Epithelial cell of proximal tubule (primary cell): ENCODE results near the gene SLC22A6. TPM values are rescaled to one million over a fixed set of nuclear protein-coding genes. Genes with fewer than 3 reads are reported as not detected.

Experiments used
- DNase-seq: peaks from one replicate; pipeline ENCODE4 v3.0.0-alpha.2; 2011; ENCODE audit warnings: low read depth
- H3K4me3 ChIP-seq: 2 replicates; pipeline ENCODE4 v1.5.1; 2011; ENCODE audit warnings: low read depth, mild to moderate bottlenecking, low read length
- total RNA-seq: library from RNA; depleted of rRNA; stranded (reverse); fragments of >200 nt; gene quantifications from 2 replicates; pipeline ENCODE4 v1.2.3, GENCODE V29; 2015
- TF ChIP-seq, protein P1 (sequence below): conservative IDR thresholded peaks from 2 replicates; pipeline ENCODE4 v1.5.1; 2012; ENCODE audit warnings: low read depth, mild to moderate bottlenecking, low read length

SLC22A6 gene
- total RNA-seq, 1 donor from 2014 or later: not detected

DNA sequence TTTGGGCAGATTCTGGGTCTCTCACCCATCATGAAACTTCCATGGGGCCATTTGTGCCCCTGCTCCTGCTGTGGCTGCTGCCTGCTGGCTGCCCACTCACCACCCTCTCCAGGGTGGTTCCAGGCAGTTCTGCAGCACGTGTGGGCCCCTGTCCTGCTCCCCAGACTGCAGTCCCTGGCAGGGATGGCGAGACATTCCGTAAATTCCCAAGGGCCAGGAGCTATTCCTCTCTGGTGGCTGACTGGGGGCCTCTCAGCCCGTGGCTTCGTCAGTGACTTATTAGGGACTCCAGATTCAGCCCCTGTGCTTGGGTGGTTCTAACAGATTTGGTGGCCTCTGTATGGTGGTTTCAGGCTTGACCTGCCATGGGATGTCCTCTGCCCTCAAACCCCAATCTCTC is 34.7 kb upstream of the SLC22A6 start:
- H3K4me3 ChIP-seq: no peak overlapping the region
- TF ChIP-seq, protein P1, sequence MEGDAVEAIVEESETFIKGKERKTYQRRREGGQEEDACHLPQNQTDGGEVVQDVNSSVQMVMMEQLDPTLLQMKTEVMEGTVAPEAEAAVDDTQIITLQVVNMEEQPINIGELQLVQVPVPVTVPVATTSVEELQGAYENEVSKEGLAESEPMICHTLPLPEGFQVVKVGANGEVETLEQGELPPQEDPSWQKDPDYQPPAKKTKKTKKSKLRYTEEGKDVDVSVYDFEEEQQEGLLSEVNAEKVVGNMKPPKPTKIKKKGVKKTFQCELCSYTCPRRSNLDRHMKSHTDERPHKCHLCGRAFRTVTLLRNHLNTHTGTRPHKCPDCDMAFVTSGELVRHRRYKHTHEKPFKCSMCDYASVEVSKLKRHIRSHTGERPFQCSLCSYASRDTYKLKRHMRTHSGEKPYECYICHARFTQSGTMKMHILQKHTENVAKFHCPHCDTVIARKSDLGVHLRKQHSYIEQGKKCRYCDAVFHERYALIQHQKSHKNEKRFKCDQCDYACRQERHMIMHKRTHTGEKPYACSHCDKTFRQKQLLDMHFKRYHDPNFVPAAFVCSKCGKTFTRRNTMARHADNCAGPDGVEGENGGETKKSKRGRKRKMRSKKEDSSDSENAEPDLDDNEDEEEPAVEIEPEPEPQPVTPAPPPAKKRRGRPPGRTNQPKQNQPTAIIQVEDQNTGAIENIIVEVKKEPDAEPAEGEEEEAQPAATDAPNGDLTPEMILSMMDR: no peak
- no peak for DNase-seq

DNA sequence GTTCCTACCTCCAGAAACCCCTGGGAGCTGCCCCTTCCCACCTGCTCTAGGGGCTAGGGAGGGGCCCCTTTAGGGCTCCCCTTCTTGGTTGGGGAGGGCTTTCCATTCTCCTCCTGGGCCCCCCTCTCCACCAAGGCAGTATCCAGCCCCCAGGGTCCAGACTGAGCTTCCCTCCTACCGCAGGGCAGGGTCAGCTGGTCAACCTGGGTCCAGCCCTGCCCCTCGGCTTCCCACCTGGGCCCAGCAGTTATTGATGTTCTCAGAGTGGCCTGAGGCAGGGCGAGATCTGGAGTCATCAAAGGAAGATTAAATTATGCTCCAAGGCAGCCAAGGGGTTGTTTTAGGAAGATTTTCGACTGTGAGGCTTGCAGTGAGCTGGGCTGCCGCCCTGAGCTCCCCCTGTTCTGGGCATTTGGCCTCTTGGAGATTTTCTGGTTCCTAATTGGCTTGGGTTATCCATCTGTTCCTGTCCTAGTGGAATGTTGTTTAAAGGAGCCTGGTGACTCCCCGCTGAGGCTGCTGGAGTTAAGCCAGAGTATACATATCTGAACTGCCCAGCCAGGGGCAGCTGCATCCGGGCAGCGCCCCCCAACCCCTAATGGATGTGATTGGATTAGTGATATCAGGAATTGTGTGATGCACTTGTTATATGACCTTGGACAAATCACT is 32.7 kb upstream of the SLC22A6 start:
- TF ChIP-seq, protein P1: no peak
- no peak overlapping the region for H3K4me3 ChIP-seq
- DNase-seq: no peak

DNA sequence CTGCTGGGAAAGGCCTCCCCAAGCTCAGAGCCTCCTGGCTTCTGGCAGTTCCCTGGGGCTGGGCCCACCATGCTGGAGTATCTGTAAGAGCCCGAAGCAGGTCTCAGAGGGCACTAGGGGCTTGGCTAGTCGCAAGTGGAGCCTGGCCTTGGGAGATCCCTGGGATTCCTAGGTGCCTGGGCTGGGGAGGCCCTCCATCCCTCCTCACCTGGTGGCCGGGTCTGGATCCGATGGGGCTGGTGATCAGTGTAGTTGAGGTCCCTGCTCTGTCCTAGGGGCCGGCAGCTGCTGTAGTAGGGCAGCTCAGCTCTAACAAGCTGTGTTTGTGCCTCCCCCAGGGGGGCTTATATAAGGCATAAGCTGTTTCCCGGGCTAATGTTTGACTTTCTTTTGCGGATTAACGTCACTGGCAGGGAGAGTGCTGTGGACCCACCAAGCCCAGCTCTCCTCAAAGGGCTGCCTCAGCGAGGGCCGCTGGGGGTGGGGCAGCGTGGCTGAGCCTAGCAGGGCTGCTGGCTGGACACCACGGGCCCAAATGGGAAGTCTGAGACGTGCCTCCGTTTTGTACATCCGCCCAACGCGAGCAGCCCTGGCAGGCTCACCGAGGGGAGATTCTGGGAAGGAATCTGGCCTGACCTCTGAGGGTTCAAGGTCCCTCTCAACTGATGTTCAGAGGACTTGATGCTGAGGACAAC is 30.9 kb upstream of the SLC22A6 start, which contains the start of gene SLC22A8:
TSS of gene SLC22A8 (minus strand) at position 321 of the 695 bp plus-strand sequence. CDS start 883 bp downstream, outside the sequence.
- no peak for DNase-seq
- H3K4me3 ChIP-seq: no peak within 1 kb of the TSS
- TF ChIP-seq, protein P1: no peak

DNA sequence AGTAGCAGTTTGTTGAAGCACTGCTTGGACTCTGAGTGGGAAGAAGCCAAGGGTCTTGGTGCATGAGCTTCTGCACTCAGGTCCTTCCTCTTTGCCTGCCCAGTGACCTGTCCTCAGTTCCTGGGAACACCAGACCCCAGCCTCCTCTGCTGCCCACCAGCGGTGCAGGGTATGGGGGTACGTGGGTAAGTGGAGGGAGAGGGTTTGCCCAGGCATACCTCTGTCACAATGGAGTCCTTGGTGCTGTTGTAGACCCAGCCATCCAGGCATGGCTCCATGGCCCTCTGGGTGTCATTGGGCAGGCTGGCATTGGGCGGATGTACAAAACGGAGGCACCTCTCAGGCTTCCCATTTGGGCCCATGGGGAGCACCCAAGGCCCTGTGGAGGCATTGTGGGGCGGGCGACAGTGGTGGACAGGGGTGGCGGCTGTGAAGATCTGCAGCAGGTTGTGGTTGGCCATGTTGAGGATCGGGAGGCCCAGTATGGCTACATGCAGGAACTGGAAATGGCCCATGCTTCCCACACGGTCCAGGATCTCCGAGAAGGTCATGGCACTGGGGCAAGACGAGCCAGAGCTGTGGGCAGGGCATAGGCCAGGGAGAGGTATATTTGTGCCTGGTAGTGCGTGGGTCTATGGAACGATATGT is 29.8 kb upstream of the SLC22A6 start:
- no peak overlapping the region for H3K4me3 ChIP-seq
- no peak for DNase-seq
- TF ChIP-seq, protein P1: no peak

DNA sequence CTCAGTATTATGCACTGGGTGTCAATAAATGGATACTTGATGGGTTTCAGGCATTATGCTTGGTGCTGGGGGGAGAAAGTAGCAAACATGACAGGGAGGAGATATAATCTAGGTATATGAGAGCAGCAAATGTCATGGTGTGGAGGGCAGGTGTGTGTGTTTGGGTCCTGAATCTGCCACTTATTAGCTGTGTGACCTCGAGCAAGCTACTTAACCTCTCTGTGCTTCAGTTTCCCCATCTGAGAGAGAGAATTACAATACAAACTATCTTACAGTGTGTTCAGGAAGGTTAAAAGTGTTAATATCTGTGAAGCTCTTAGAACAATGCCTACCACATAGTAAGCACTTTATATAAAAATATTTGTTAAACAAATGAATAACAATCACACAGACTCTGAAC is 28.1 kb upstream of the SLC22A6 start:
- no peak for DNase-seq
- TF ChIP-seq, protein P1: no peak

DNA sequence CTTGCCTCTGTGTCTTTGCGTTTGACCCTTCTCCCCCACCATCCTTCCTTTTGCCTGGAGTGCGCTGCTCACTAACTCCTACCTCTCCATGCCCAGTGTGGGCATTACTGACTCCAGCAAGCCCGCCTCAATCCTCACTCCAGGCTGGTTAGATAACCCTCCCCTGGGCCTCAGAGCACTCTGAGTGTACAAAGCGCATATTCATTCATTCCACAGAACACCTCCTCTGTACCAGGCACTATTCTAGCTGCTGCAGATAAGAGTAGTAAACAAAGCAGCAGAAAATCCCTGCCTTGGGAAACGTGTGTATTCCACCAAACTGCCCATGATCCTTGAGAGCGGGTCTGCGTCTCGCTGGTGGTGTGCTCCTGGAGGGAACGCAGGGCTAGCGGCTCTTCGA is 27.7 kb upstream of the SLC22A6 start:
- TF ChIP-seq, protein P1: no peak
- DNase-seq: no peak
- no peak overlapping the region for H3K4me3 ChIP-seq

More for the DNA sequence above, 28.1 kb upstream of the SLC22A6 start:
- no peak overlapping the region for H3K4me3 ChIP-seq
